DND-41 (cell line): ENCODE data around the gene ARHGAP22.

Experiments used
- ATAC-seq: fragments of 200-7000 bp; cut with Tn5 transposase; 3 replicates; pipeline ENCODE4 v1.9.1; 2021; ENCODE audit warnings: low read depth; ENCODE audit not compliant: insufficient read depth
- DNase-seq: peaks from one replicate; pipeline ENCODE4 v3.0.0-alpha.2; 2020
- H2AFZ ChIP-seq: 2 replicates; pipeline ENCODE4 v1.6.0; 2012; ENCODE audit warnings: low read depth, low read length
- H3K27ac ChIP-seq: 2 replicates; pipeline ENCODE4 v1.5.1; 2012; ENCODE audit warnings: low read length, inconsistent platforms
- H3K27me3 ChIP-seq: fragments of 200-600 bp; sonication (generic); 2 replicates; pipeline ENCODE4 v1.6.0; 2012; ENCODE audit warnings: low read length, mild to moderate bottlenecking, inconsistent platforms; ENCODE audit not compliant: insufficient read depth, poor library complexity
- H3K36me3 ChIP-seq: 2 replicates; pipeline ENCODE4 v1.5.1; 2012; ENCODE audit warnings: low read length, inconsistent platforms; ENCODE audit not compliant: insufficient read depth
- H3K4me1 ChIP-seq: 2 replicates; pipeline ENCODE4 v1.5.1; 2012; ENCODE audit warnings: mild to moderate bottlenecking, low read length; ENCODE audit not compliant: insufficient read depth
- H3K4me2 ChIP-seq: 2 replicates; pipeline ENCODE4 v1.6.0; 2012; ENCODE audit warnings: mild to moderate bottlenecking, moderate library complexity, low read length, inconsistent platforms; ENCODE audit not compliant: insufficient read depth
- H3K4me3 ChIP-seq, 2 experiments: fragments of 200-600 bp in 1 of 2; shearing (Covaris generic) in 1 of 2; 2 replicates each; pipeline ENCODE4 v1.5.1; 2012 to 2016; ENCODE audit warnings: inconsistent platforms in 2 of 2, low read length in 2 of 2, mild to moderate bottlenecking in 2 of 2, low read depth in 1 of 2, moderate library complexity in 1 of 2
- H3K79me2 ChIP-seq: 2 replicates; pipeline ENCODE4 v1.6.0; 2012; ENCODE audit warnings: low read length, inconsistent platforms; ENCODE audit not compliant: insufficient read depth
- H3K9ac ChIP-seq: 2 replicates; pipeline ENCODE4 v1.6.0; 2012; ENCODE audit warnings: low read depth, mild to moderate bottlenecking, inconsistent platforms, low read length, moderate library complexity
- H3K9me3 ChIP-seq: 2 replicates; pipeline ENCODE4 v1.5.1; 2012; ENCODE audit warnings: low read length, moderate library complexity, mild to moderate bottlenecking, inconsistent platforms; ENCODE audit not compliant: insufficient read depth, severe bottlenecking
- H4K20me1 ChIP-seq: 2 replicates; pipeline ENCODE4 v1.6.0; 2012; ENCODE audit warnings: low read length; ENCODE audit not compliant: insufficient read depth
- EZH2 ChIP-seq: IDR thresholded peaks from 3 replicates; pipeline ENCODE4 v1.6.1; 2012; ENCODE audit warnings: borderline replicate concordance, low read depth, mild to moderate bottlenecking, moderate library complexity, low read length, inconsistent platforms; ENCODE audit not compliant: severe bottlenecking
- TF ChIP-seq, protein P1 (sequence below): IDR thresholded peaks from 2 replicates; pipeline ENCODE4 v1.5.1; 2012; ENCODE audit warnings: borderline replicate concordance, low read length, moderate library complexity, mild to moderate bottlenecking; ENCODE audit not compliant: poor library complexity, severe bottlenecking; ENCODE audit errors: extremely low read depth

ARHGAP22 gene

DNA sequence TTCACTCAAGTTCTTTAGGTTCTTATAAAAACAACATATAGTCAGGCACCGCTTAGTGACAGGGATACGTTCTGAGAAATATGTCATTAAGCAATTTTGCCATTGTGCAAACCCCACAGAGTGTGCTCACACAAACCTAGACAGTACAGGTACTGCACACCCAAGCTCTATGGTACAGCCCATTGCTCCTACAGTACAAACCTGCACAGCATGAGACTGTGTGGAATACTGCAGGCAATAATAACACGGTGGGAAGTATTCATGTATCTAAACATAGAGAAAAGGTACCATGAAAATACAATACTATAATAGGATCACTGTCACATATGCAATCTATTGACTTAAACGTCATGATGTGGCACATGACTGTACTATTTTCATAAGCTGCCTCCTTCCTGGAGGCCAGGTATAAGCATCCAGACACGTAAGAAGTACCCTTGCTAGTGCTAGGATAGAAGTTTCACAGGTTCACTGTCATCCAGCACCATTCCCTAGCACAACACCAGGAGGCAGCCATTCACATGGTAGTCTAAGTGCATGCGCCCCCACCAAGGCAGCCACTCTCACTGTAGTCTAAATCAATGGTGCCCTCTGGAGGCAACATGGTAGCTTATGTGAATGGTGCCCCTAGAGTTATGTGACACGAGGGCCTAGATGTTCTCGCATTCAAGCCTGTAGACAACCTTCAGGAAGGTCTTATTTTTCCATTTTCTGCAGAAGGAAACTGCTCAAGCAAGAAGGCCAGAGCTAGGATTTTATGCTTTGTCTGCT is 98.5 kb downstream of the ARHGAP22 start:
- Histone ChIP-seq H3K36me3 (no peaks in the 10 kb centered on the region), H3K4me1 (no peaks in the 10 kb centered on the region), H3K4me2 (no peak overlapping the region), H3K27me3 (no peaks in the 10 kb centered on the region), H3K9ac (no peak overlapping the region), H3K79me2 (no peaks in the 10 kb centered on the region), H3K9me3 (no peaks in the 10 kb centered on the region), H4K20me1 (no peaks in the 10 kb centered on the region), H3K27ac (no peak overlapping the region), H2AFZ (no peak overlapping the region), H3K4me3 (no peak overlapping the region)
- DNase-seq (no peak), ATAC-seq (peak; percentile 46; the same call in 1 of the 3 replicates)
- TF ChIP-seq, protein P1, sequence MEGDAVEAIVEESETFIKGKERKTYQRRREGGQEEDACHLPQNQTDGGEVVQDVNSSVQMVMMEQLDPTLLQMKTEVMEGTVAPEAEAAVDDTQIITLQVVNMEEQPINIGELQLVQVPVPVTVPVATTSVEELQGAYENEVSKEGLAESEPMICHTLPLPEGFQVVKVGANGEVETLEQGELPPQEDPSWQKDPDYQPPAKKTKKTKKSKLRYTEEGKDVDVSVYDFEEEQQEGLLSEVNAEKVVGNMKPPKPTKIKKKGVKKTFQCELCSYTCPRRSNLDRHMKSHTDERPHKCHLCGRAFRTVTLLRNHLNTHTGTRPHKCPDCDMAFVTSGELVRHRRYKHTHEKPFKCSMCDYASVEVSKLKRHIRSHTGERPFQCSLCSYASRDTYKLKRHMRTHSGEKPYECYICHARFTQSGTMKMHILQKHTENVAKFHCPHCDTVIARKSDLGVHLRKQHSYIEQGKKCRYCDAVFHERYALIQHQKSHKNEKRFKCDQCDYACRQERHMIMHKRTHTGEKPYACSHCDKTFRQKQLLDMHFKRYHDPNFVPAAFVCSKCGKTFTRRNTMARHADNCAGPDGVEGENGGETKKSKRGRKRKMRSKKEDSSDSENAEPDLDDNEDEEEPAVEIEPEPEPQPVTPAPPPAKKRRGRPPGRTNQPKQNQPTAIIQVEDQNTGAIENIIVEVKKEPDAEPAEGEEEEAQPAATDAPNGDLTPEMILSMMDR: peak; percentile 42
- no peak for TF ChIP-seq EZH2

DNA sequence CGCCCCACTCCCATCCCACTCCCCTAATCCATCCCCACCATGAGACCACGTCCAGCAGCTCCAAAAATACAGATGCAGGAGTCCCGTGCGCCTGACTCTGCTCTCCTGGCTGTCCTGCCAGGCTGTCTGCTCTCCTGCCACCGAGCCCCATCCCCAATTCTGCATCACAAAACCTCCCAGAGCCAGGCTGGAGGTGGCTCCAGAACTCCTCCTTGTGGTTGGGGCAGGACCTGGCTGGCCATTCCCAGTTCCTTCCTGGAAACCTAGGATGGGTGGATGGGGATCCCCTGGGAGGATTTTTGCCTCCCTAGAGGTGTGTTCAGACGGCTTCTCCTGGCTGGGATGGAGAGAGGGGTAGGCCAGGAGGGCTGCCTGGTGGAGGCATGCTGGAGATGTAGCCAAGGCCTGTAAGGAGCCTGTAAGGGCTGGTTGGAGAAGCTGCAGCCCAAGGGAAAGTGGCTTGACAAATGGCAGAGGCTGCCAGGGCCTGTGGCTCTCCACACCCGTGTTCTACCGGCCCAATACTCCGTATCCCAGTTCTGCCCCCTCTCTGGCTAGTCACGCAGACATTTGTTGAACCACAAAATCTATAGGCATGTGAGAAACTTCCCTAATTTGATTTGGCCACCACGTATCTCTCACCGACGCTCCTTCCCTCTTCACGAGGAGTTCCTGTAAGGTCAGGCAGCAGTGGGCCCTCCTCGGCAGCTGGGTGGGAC is 99.3 kb downstream of the ARHGAP22 start:
- Histone ChIP-seq H3K4me2 (no peak overlapping the region), H4K20me1 (no peaks in the 10 kb centered on the region), H3K79me2 (no peaks in the 10 kb centered on the region), H3K4me3 (no peak overlapping the region), H3K27ac (no peak overlapping the region), H3K4me1 (no peaks in the 10 kb centered on the region), H3K9ac (no peak overlapping the region), H3K9me3 (no peaks in the 10 kb centered on the region), H2AFZ (no peak overlapping the region), H3K27me3 (no peaks in the 10 kb centered on the region), H3K36me3 (no peaks in the 10 kb centered on the region)
- no peak for ATAC-seq
- no peak for DNase-seq
- no peak for TF ChIP-seq EZH2
- TF ChIP-seq, protein P1: no peak

DNA sequence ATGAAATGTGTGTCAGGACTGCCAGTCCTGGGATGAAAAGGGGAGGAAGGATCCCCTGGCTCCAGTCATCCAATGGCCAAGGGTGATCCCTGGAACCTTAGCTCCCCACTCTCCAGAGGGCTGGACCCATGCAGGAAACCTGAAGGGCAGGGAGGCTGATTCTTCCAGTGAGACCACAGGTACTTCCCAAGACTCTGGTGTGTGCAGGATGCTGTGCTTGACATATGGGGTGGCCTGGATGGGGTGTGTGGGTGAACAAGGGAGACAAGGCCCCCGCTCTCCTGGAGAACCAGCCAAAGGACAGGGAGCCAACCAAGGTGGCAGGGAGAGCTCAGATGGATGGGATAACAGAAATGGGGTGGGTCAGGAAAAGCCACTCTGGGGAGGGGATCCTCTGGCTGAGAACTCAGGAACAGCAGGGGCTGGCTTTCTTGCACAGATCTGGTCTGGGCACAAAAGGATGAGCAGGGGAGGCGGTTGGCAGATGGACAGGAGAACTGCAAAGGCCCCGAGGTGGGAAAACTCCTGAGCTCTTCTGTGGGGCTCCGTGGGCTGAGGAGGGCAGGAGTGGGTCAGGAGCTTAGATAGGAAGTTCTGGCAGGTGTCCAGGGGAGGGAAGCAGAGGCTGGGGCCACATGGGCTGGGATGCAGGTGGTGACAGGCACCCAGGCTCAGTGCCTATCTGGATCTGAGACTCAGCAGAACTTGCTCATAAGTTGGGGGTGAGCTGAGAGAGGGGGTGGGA is 100.6 kb downstream of the ARHGAP22 start:
- no peaks in the 10 kb centered on the region for H3K9me3 ChIP-seq
- H4K20me1 ChIP-seq: no peaks in the 10 kb centered on the region
- H3K36me3 ChIP-seq: no peaks in the 10 kb centered on the region
- DNase-seq: no peak
- no peak overlapping the region for H3K4me3 ChIP-seq
- H3K79me2 ChIP-seq: no peaks in the 10 kb centered on the region
- no peaks in the 10 kb centered on the region for H3K4me1 ChIP-seq
- H3K27ac ChIP-seq: no peak overlapping the region
- no peak overlapping the region for H3K9ac ChIP-seq
- no peak overlapping the region for H3K4me2 ChIP-seq
- TF ChIP-seq EZH2: no peak
- TF ChIP-seq, protein P1: no peak
- H2AFZ ChIP-seq: no peak overlapping the region
- ATAC-seq: no peak
- no peaks in the 10 kb centered on the region for H3K27me3 ChIP-seq
